GM10248 (cell line): Measurements from ENCODE around the gene MCC.

Experiments used
- CTCF ChIA-PET: fragments of 300-600 bp; sonication (Branson Sonifier 250); formaldehyde crosslinking; extraction: SDS; loops from one replicate; lab custom pipeline; 2021; ENCODE audit warnings: antibody characterized with exemption; lab: Yijun Ruan, JAX
- POLR2A ChIA-PET: fragments of 350-650 bp; sonication (Branson Sonifier 250); formaldehyde crosslinking; extraction: SDS; loops from one replicate; lab custom pipeline; 2020; ENCODE audit warnings: antibody characterized with exemption; lab: Yijun Ruan, JAX
- DNase-seq: peaks from one replicate; pipeline ENCODE4 v3.0.0; 2012; ENCODE audit errors: extremely low spot score
- TF ChIP-seq, protein P1 (sequence below): IDR thresholded peaks from 2 replicates; pipeline ENCODE4 v1.5.1; 2012; ENCODE audit warnings: mild to moderate bottlenecking, low read depth; ENCODE audit errors: extremely low read depth, missing control alignments, control extremely low read depth

Gene MCC

DNA sequence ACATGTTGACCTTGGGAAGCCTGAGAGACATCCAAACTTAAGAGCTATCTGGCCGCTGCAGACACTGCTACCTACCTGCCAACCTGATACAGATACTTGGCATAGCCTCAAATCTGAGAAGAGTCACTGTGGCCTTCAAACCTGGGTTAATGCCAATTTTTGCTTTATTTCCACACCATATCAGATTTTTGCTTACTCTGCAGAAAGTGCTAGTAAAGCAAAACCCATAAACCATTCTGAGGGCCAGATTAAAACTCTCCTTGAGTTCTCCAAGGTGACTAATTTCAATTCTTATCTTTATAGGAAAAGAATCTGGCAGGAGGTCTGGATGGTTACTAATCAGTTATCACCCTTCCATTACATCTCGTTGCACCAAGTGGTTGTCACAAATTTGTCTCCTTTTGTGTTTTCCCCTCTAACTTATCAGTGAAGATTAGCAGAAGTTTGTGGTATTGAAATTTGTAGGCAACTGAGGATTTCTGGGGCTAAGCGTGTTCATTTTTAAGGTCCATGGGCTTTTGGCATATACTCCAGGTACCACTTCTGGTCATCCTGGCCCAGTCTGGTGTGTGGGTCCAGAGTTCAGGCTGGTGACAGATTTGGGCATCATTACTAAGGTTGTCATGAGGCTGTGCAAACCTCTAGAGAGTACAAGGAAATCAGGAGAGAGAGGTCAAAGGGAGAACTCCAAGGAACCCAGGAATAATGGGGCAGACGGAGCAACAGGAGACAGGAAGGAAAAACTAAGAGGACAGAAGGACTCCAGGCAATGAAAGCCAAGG lies 231.4 kb downstream of the MCC start:
- TF ChIP-seq, protein P1, sequence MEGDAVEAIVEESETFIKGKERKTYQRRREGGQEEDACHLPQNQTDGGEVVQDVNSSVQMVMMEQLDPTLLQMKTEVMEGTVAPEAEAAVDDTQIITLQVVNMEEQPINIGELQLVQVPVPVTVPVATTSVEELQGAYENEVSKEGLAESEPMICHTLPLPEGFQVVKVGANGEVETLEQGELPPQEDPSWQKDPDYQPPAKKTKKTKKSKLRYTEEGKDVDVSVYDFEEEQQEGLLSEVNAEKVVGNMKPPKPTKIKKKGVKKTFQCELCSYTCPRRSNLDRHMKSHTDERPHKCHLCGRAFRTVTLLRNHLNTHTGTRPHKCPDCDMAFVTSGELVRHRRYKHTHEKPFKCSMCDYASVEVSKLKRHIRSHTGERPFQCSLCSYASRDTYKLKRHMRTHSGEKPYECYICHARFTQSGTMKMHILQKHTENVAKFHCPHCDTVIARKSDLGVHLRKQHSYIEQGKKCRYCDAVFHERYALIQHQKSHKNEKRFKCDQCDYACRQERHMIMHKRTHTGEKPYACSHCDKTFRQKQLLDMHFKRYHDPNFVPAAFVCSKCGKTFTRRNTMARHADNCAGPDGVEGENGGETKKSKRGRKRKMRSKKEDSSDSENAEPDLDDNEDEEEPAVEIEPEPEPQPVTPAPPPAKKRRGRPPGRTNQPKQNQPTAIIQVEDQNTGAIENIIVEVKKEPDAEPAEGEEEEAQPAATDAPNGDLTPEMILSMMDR: no peak
- DNase-seq: no peak
- CTCF ChIA-PET: no interaction called here
- POLR2A ChIA-PET: no interaction called here

DNA sequence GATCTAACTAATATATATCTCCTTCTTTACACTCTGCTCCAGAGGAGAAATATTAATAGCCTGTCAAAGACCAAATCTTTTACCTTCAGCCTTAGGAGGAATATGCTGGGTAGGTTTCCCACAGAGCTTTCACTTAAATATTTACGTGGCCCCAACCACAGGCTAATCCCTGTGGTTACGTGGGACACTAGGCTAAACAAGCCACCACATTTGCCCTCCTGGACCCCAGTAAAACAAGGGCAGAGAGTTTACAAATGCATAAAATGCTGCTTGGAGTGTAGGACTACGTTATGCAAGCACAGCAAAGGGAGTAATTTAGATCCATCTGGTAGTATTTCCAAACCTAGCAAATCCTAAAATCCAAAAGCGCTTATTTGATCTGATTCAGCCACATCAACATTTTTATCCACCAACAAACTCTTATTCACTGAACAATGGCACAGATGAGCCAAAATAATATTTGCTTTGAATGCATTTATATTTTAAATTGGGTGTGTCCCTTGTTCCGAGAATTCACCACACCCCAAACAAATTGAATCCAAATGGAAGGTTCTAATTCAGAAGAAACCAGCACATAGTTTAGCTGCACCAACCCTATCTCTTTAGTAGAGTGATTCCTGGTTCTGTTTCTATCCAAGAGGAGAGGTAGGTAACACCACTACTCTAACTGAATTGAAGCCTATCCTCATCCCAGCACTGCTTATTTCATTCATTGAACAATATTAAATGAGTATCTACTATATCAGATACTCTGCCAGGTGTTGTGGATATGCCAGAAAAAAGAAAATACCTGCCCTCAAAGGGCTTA lies 232.5 kb downstream of the MCC start:
- POLR2A ChIA-PET: no interaction called here
- DNase-seq: no peak
- TF ChIP-seq, protein P1: no peak
- CTCF ChIA-PET: no interaction called here

DNA sequence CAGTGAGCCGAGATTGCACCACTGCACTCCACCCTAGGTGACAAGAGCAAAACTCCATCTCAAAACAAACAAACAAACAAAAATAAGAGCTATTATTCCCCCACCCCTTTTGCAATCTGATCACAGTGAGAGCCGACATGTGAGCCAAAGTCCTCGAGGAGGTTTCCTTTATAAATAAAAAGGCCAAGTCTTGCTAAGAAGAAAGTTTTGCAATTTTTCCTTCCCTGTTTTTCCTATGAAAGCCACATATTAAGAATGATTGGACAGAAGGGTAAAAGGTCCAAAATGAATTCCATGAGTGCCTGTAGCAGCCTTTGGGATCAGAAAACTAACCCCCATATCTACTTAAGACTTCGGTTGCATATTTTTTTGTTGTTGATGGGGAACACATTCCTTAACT lies 233.1 kb downstream of the MCC start:
- ChIA-PET POLR2A (no interaction called here), CTCF (no interaction called here)
- TF ChIP-seq, protein P1: no peak
- no peak for DNase-seq

DNA sequence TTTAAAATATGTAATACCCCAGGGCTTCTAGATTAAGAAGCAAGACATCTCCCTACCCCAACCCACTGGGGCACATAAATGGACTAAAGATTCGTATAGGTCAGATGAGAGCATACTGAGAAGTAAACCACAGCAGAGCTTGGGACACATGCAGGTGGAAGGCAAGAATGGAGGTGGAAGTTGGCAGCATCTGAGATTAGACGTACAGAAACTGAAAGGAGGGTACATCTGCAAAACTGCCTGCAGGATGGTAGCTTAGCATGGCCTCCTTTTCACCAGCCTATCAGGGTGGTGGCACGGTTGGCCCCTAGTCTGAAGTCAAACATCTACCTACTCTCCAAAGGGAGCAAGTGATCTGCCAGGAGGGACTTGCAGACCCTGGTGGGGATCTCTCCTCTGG lies 235.2 kb downstream of the MCC start:
- DNase-seq: no peak
- ChIA-PET CTCF (interaction anchor here (1.2 kb wide), 1 partner anchor 9 kb away, joined by 3 read pairs; no protein-coding TSS in a partner anchor), POLR2A (no interaction called here)
- TF ChIP-seq, protein P1: no peak

DNA sequence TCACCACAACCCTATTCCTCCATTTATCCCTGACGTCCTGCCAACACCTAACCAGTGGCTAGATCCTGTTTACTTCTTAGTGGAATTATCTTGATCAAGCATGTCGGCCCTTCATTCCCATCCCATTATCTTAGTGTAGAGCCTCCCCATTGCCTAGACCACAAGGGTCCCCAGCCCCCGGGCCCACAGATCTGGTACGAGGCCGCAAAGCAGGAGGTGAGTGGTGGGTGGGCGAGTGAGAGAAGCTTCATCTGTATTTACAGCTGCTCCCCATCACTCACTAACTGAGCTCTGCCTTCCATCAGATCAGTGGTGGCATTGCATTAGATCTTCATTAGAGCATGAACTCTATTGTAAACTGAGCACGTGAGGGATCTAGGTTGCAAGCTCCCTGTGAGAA lies 236.2 kb downstream of the MCC start:
- TF ChIP-seq, protein P1: no peak
- POLR2A ChIA-PET: no interaction called here
- no peak for DNase-seq
- CTCF ChIA-PET: interaction anchor here (1.2 kb wide), 1 partner anchor 10 kb away, joined by 3 read pairs; no protein-coding TSS in a partner anchor

DNA sequence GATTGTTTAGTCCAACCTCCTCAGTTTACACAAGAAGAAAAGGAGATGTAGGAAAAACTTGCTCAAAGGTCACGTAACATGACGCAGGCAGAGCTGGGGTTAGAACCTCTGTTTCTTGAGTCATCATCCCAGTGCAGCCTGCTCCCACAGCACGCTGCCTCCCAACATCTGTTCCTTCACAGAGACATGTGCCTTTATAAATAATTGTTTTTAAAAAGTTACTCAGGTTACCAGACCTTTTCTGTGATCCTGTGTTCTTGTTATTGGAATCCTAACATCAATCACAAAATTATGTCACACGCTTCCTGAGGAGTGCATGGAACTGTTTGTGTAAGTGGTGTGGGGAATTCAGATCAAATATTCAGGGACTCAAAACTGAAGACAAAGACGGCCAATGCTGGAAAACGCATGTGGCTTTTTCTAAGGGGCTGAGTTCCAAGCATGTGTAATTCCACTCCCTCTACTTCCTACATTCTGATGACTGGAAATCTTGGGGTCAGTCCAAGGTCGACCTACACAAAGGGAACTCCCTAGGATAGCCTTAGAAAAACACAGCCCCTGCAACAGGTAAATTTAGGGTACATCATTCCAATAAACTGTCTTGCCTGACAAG lies 237.8 kb downstream of the MCC start:
- TF ChIP-seq, protein P1: no peak
- DNase-seq: no peak
- CTCF ChIA-PET: no interaction called here
- POLR2A ChIA-PET: no interaction called here
